HG03378 (cell line): ENCODE results near the gene FBXL13.
"Not testable (repeated sequence)": the region's sequence is repeated elsewhere in the genome, so short reads cannot be mapped to it uniquely, and the experiment has no call there.

Experiments used
- ATAC-seq: cut with Tn5 transposase; IDR thresholded peaks from one replicate; pipeline ENCODE4 v1.9.1; 2021; ENCODE audit warnings: mild to moderate bottlenecking, moderate library complexity; ENCODE audit not compliant: unreplicated experiment

Gene FBXL13

GRCh38 chr7:103074519-103075336 lies at the start of gene FBXL13, which contains the start of gene ARMC10:
Gene FBXL13, minus strand, starts transcription at chr7:103074796.
Gene ARMC10, plus strand, starts transcription at chr7:103075140. Its CDS starts 133 bp downstream, at chr7:103075273.
- ATAC-seq, result peak; percentile 83

DNA sequence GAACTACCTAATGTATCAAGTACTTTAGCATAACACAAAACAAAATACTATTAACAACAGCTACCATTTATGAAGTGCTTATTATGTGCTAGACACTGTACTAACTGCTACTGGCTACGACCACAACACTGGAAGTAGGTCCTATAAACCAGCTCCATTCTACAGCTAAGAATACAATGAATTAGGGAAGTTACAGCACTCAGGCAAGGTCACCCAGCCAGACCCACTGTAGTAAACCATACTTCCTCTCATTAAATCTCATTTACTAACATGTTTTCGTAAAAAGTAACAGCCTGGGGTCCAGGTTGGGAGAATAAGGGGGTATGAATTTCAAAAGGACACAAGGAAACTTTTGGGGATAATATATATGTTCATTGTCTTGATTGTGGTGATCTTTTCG lies 48.9 kb upstream of the FBXL13 start:
- no peak for ATAC-seq

DNA sequence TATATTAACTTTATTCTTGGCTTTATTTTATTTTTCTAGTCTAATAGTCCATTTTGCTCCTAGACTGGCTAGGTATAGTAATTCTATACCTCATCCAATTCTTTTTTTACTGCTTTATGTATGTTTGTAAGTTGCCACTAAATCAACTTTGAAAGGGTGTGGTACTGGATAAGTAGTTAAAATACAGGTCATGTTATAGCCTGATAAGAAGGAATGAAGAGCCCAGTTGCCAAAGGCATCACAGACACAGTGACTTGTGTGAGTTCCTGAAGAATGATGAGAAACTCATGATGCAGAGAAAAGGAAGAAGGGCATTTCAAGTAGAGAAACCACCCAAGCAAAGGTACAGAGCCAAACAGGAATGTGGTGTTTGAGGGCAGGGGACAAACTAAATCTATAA lies 47.0 kb upstream of the FBXL13 start:
- no peak for ATAC-seq

DNA sequence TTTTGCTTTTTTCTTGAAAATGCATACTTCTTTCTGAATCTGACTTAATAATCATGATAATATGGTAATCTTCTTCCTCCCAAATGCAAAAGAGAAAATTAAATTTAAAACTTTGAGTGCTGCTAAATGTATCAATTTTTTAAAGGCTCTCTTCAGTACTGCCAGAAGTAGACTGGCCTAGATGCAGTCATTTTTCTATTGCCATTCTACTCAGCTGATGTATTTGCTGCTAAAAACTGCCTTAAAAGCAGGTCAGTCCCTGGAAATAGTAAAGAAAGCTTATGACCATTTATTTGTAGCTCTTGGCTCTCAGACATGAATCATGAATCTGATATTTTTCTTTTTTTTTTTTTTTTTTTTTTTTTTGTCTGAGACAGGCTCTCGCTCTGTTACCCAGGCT lies 45.8 kb upstream of the FBXL13 start:
- ATAC-seq, result no peak

DNA sequence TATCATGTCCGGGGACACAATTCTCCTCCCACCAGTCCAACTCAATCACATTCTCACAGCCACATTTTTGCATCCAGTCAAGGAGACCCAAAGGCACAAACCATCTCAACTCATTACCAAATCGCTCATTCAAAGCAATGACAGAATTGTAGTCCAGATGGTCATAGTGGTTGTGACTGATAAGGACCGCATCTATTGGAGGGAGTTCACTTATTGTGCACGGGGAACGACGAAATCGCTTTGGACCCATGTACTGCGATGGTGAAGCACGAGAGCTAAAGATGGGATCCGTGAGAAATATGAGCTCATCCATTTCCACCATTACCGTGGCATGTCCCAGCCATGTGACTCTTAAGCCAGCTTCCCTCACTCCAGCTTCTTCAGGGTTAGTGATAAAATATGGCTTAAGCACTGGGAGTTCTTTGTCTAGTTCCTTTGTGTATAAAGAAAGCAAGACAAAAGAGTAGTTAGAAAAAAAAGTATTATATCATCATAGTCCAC lies 45.2 kb upstream of the FBXL13 start:
- ATAC-seq, result no peak

DNA sequence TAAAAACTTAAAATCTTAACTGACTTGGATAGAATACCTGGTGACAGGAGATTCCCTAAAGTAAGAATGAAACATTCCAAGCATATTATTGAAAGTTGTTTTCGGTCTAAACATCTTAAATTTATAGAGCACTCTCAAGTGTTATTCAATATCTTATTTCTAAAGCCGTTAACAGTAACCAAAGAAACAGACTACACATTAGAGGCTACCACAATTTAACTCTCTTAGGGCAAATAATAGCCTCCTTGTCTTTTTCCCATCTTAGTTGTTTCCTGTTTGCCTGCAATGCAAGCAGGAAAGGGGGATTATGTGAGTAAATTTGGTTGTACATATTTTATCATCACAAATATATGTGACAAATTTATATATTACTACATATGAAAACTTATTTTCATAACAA lies 42.9 kb upstream of the FBXL13 start:
- no peak for ATAC-seq

GRCh38 chr7:103116991-103117390 lies 42.4 kb upstream of the FBXL13 start:
- no peak for ATAC-seq

- no peak for ATAC-seq
Observed at GRCh38 chr7:103116511-103116910, 41.9 kb upstream of the FBXL13 start.

- no peak for ATAC-seq
Observed at GRCh38 chr7:103115771-103116170, 41.2 kb upstream of the FBXL13 start.

DNA sequence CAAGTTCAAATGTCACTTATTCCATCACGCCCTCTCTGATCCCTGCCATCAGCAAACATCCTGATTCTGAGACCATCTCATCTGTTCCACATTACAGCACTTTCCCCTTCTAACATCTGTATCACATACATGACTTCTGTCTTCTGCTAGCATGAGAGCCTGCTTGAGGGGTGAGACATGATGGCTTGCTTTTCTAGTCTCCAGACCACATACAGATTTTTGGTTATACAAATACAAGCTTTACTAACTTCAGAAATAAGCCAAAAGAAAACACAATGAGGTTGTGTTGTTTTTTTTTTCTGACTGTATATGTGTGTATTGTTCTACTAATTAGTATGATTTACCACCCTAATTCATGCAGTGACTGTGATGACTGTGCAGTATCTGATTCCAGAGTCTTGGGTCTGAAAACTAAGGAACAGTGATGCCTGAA lies 40.0 kb upstream of the FBXL13 start:
- ATAC-seq, result no peak

DNA sequence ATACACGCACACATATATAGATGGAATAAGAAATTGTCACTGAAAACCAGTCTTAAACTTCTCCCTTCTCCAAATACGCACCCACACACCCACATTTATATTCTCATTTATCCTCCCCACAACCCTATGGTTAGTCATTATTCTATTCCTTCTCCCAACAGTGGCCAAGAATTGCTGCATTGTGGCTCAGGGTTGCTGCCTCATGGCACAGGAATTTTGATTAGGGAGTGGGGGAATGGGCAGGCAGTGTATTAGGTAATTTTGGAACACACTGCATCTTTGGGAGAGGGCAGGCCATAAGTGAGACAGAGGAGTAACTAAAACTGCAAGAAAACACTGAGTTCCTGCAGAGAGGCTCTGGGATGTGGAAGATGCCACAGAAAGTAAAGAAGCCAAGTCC lies 38.6 kb upstream of the FBXL13 start:
- no peak for ATAC-seq

- not testable (repeated sequence) for ATAC-seq
Observed at GRCh38 chr7:103106703-103107070, 32.1 kb upstream of the FBXL13 start.

DNA sequence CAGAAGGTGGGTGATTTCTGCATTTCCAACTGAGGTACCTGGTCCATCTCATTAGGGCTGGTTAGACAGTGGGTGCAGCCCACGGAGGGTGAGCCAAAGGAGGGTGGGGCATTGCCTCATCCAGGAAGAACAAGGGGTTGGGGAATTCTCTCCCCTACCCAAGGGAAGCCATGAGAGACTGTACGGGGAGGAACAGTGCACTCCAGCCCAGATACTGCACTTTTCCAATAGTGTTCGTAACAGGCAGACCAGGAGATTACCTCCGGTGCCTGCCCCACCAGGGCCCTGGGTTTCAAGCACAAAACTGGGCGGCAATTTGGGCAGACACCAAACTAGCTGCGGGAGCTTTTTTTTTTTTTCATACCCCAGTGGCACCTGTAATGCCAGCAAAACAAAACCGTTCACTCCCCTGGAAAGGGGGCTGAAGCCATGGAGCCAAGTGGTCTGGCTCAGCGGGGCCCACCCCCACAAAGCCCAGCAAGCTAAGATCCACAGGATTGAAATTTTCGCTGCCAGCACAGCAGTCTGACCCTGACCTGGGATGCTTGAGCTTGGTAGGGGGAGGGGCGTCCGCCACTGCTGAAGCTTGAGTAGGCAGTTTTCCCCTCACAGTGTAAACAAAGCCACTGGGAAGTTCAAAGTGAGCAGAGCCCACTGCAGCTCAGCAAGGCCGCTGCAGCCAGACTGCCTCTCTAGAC lies 31.6 kb upstream of the FBXL13 start:
- no peak for ATAC-seq

- no peak for ATAC-seq
Observed at GRCh38 chr7:103101543-103101942, 26.9 kb upstream of the FBXL13 start.

- no peak for ATAC-seq
Observed at GRCh38 chr7:103100348-103100747, 25.8 kb upstream of the FBXL13 start.

- no peak for ATAC-seq
Observed at GRCh38 chr7:103097041-103097440, 22.4 kb upstream of the FBXL13 start.

DNA sequence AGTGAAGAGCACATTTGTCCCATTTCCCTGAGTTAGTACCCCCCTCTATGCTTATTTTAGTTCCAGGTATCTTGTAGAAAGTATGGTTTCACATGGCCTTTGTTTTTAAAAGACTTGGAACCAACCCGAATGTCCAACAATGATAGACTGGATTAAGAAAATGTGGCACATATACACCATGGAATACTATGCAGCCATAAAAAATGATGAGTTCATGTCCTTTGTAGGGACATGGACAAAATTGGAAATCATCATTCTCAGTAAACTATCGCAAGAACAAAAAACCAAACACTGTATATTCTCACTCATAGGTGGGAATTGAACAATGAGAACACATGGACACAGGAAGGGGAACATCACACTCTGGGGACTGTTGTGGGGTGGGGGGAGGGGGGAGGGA lies 21.0 kb upstream of the FBXL13 start:
- not testable (repeated sequence) for ATAC-seq

DNA sequence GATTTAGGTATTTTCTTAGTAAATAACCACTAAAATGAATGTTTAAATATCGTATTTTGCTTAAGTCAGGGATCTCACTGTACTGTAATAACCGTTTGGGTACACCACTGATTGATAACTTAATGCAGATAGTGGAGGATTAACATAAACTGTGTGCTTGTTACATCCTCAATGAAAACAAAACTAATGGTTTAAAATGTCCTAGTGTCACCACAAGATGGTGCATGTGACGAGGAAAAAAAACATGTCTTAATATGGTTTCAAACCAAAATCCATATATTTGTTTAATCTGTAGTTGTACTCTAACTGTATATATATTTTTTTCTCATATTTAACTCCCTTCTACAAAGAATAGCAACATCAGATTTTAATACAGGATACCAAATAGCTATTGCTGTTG lies 19.5 kb upstream of the FBXL13 start:
- no peak for ATAC-seq

DNA sequence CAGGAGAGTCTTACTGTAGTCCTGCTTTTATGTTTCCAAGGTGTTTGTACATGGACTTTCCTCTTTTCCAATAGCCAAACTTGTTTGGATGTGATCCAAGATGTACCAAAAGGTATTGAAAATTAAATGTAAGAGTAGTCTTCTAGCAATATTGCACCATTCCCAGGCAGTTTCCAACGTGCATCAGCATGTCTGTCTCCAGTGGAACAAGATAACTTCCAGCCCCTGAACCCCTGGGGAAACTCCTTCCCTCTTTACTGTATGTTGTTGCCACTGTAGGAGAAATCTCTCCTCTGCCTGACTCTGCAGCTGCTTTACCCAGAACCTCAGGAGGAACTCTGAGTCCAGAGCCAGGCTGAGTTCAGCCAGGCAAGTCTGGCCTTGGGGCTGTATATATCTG lies 18.8 kb upstream of the FBXL13 start:
- ATAC-seq, result no peak

DNA sequence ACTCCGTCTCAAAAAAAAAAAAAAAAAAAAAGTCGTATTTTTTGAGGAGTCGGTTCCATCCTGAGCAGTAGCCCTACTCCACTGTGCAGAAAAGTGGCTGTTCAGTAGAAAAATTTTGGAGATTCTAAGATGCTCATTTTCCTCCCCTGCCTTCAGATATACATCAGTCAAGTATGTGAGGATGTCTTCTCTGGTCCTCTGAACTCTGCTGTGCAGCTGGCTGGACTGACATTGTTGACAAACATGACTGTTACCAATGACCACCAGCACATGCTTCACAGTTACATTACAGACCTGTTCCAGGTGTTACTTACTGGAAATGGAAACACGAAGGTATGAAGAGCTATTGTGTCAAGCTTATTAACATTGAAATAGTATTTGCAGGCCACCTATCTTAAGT lies 17.7 kb upstream of the FBXL13 start:
- ATAC-seq, result not testable (repeated sequence)

DNA sequence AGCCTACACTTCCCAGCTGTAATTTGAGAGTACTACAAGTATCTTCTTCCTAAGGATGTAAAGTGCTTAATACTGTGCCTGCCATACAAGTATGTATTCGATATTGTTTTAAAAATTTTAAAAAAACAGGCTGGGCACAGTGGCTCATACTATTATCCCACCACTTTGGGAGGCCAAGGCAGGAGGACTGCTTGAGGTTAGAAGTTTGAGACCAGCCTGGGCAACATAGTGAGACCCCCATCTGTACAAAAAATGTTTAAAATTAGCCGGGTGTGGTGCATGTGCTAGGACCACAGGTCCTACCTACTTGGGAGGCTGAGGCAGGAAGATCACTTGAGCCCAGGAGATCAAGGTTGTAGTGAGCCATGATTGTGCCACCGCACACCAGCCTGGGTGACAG lies 8.6 kb upstream of the FBXL13 start:
- no peak for ATAC-seq

DNA sequence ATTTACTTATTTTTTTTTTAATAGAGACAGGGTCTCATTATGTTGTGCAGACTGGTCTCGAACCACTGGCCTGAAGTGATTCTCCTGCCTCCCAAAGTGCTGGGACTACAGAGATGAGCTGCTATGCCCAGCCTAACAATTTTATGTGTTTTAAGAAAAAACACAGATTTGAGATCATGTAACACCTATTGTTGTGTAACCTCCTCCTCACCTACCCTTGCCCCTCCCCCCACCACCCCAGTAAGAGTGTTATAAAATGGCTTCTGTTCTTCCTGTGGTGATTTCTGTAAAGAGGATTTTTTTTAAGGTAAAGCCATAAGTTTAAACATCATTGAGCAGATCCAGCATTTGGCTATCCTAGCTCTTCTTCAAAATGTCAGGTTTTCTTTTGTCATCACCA lies 7.9 kb upstream of the FBXL13 start:
- no peak for ATAC-seq
